Measurements from ENCODE around the gene USP47.

GRCh38 chr11:11983427-11983826 lies 141.7 kb downstream of the USP47 start:
- no peak for TF ChIP-seq CTCF (IDR thresholded peaks at IDR 0.05; ENCODE audit: low read depth, low read length)
- TF ChIP-seq POLR2A (IDR thresholded peaks at IDR 0.05; ENCODE audit: extremely low read depth, insufficient read length) = no peak
- TF ChIP-seq, protein P1, sequence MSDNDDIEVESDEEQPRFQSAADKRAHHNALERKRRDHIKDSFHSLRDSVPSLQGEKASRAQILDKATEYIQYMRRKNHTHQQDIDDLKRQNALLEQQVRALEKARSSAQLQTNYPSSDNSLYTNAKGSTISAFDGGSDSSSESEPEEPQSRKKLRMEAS (IDR thresholded peaks at IDR 0.05; ENCODE audit: low read depth, low read length) = no peak
